GM06990 (cell line): ENCODE measurements around the gene PACC1.

Experiments used
- DNase-seq: peaks from one replicate; pipeline ENCODE4 v3.0.0-alpha.2; 2011; ENCODE audit not compliant: insufficient read length; ENCODE audit errors: extremely low read depth
- H3K27me3 ChIP-seq: replicated peaks from 2 replicates; pipeline ENCODE4 v1.6.0; 2011; ENCODE audit warnings: low read length; ENCODE audit not compliant: control insufficient read depth, insufficient read depth
- H3K36me3 ChIP-seq: 2 replicates; pipeline ENCODE4 v1.5.1; 2011; ENCODE audit warnings: low read length; ENCODE audit not compliant: control insufficient read depth, insufficient read depth
- H3K4me3 ChIP-seq: replicated peaks from 2 replicates; pipeline ENCODE4 v1.5.1; 2011; ENCODE audit warnings: low read depth, mild to moderate bottlenecking, control low read depth, low read length
- TF ChIP-seq, protein P1 (sequence below): IDR thresholded peaks from 2 replicates; pipeline ENCODE4 v1.5.1; 2011; ENCODE audit warnings: low read length, control low read depth, mild to moderate bottlenecking, inconsistent platforms; ENCODE audit not compliant: insufficient read depth, poor library complexity, severe bottlenecking

PACC1 gene

DNA sequence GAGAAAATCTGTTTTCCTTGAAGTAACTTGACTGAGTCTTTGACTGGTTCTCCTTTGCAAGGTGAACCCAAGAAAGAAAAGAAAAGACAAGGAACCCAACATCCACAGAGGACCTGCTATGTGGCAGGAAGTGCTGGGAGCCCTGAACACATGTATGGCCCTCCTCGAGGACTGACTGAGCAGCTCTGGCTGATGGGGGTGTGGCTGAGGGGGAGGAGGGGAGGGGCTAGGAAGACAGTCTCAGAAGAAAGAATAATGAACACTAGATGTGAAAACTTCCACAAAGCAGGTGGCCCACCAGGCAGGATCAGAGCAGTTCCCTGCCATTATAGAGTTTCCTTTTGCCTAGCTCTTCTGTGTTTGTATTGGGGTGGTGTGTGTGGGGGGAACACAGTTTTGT is 44.1 kb upstream of the PACC1 start:
- no peak overlapping the region for H3K4me3 ChIP-seq
- TF ChIP-seq, protein P1, sequence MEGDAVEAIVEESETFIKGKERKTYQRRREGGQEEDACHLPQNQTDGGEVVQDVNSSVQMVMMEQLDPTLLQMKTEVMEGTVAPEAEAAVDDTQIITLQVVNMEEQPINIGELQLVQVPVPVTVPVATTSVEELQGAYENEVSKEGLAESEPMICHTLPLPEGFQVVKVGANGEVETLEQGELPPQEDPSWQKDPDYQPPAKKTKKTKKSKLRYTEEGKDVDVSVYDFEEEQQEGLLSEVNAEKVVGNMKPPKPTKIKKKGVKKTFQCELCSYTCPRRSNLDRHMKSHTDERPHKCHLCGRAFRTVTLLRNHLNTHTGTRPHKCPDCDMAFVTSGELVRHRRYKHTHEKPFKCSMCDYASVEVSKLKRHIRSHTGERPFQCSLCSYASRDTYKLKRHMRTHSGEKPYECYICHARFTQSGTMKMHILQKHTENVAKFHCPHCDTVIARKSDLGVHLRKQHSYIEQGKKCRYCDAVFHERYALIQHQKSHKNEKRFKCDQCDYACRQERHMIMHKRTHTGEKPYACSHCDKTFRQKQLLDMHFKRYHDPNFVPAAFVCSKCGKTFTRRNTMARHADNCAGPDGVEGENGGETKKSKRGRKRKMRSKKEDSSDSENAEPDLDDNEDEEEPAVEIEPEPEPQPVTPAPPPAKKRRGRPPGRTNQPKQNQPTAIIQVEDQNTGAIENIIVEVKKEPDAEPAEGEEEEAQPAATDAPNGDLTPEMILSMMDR, result no peak
- no peaks in the 10 kb centered on the region for H3K36me3 ChIP-seq
- DNase-seq, result no peak
- no peaks in the 10 kb centered on the region for H3K27me3 ChIP-seq

DNA sequence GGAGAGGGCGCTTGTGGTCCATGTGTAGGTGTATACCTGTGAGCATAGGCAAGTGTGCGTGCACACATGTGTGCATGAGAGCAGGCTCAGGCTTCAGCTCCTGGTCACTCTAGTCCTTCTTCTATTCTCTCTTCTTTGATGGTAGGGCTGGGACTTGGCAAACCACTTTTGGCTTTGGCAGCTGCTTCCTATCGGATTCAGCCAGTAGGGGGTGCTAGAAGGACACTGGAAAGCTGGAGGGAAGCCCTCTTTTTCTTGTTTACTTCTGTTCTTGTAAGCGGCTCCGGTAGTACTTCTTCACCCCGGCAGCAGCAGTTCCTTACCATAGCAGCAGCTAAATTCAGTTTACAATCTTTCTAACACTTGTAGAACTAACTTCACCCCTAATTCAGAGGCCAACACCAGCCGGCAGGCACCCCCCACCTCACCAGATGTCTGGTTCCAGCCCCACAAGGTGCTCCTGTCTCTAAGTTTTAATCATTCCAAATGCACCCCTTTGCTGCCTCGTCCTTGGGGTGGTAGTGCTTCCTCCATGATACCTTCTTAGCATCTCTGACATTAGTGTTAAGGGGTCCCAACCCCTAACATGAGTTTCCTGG is 43.2 kb upstream of the PACC1 start:
- DNase-seq, result no peak
- TF ChIP-seq, protein P1, result peak; percentile 66
- Histone ChIP-seq H3K36me3 (no peaks in the 10 kb centered on the region), H3K4me3 (no peak overlapping the region), H3K27me3 (no peaks in the 10 kb centered on the region)

DNA sequence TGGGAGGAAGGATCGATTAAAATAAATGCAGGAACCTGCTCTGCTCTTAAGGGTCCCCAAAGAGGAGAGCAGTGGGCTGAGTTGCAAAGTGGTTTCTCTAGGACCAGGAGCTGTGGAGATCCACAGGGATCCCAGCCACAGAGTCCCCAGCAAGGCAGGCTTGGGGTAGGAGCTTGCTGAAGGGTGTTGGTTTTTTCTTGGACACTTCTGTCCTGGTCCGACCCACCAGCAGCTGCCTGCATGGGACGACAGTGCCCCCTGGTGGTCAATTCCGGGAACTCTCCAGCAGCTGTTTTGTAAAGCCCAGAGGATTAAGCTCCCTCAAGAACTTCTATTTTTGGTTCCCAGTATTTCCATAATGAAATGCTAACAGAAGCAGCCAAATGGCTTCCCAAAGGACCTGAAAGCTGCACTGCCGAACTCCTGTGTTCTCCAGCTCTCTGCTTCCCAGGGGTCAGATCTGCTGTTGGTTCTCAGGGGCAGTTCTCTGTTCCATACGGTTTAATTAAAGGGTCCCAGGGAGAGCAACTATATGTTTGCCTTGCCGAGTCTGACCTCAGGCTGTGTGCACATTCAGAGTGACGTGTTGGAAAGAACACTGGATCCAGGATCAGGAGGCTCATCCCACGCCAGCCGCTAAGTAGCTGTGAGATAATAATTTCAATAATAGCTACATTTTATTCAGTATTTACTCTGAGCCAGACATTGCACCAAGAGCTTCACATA is 41.3 kb upstream of the PACC1 start:
- no peak overlapping the region for H3K4me3 ChIP-seq
- TF ChIP-seq, protein P1, result peak; percentile 96
- DNase-seq, result peak; percentile 66

DNA sequence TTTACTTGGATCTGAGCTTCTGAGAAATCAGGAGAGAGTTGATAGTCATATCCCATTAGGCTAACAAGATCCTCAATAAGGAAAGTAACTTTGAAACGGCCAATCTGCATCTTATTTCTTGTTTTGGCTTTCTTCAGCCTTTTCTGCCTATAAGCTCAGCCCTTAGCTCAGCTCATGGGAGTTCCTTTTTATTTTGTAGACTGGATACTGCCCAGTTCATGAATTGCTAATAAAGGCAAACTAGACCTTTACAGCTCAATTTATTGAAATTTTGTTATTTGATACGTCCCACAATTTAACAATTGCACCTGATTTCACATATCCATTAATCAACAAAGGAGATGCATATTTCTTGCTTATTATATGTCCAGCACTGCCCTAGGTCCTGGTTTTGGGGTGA is 40.7 kb upstream of the PACC1 start:
- Histone ChIP-seq H3K4me3 (no peak overlapping the region), H3K27me3 (no peaks in the 10 kb centered on the region), H3K36me3 (no peaks in the 10 kb centered on the region)
- TF ChIP-seq, protein P1, result no peak
- DNase-seq, result no peak

More for the DNA sequence above, 41.3 kb upstream of the PACC1 start:
- no peaks in the 10 kb centered on the region for H3K27me3 ChIP-seq
- no peaks in the 10 kb centered on the region for H3K36me3 ChIP-seq

DNA sequence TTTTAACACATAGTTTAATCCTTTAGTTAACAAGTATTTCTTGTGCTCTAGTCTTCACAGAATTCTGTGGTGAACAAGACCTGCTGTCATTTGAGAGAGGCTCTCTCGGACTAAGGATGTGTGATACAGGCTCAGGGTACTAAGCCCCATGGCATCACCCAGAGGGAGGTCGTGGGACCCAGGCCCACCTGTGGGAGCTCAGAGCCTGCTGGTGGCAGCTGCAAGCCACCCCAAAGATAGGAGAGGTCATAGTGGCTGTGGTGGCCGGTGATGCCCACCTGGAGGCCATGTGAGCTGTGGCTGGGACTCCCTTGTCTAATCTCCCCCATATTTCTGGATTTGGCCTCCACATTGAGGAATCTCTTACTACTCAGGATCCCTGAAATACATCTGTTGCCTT is 40.1 kb upstream of the PACC1 start:
- Histone ChIP-seq H3K36me3 (no peaks in the 10 kb centered on the region), H3K27me3 (no peaks in the 10 kb centered on the region), H3K4me3 (no peak overlapping the region)
- TF ChIP-seq, protein P1, result no peak
- DNase-seq, result no peak
